Body of pancreas (tissue), 4 donors: ENCODE results near the gene TRH.

ENCODE experiments used
- CTCF ChIP-seq, 7 experiments: fragments of 450-650 bp in 4 of 7; fragments of 200-600 bp in 3 of 7; sonication (generic) in 3 of 7; IDR thresholded peaks; one replicate each; pipeline ENCODE4 v1.5.1; 2016 to 2019; ENCODE audit warnings: antibody characterized with exemption in 7 of 7
- POLR2A ChIP-seq, 3 donors: fragments of 450-650 bp; IDR thresholded peaks; one replicate each; pipeline ENCODE4 v1.6.1; 2016; ENCODE audit warnings: antibody characterized with exemption in 3 of 3, mild to moderate bottlenecking in 2 of 3

- TF ChIP-seq POLR2A (IDR thresholded peaks at IDR 0.05) (no peak), CTCF (IDR thresholded peaks at IDR 0.05) (no peak)
Observed at GRCh38 chr3:129940086-129940485, 34.4 kb upstream of the TRH start.
